GM13976 (cell line): ENCODE results near the gene DIAPH2.

ENCODE experiments used
- DNase-seq: peaks from one replicate; pipeline ENCODE4 v3.0.0; 2012; ENCODE audit warnings: low spot score
- CTCF ChIP-seq: IDR thresholded peaks from 2 replicates; pipeline ENCODE4 v1.5.1; 2012; ENCODE audit warnings: borderline replicate concordance, mild to moderate bottlenecking; ENCODE audit not compliant: insufficient read depth; ENCODE audit errors: extremely low read depth, missing control alignments, control extremely low read depth
- in situ Hi-C: fragments of 300-500 bp; cut with MboI; formaldehyde crosslinking; loops from one replicate; pipeline ENCODE4 v1.12.0; 2022; ENCODE audit warnings: low sequenced_read_pairs, mixed read lengths, inconsistent platforms; ENCODE audit not compliant: unreplicated experiment

DIAPH2 gene

GRCh38 chrX:97284531-97284930 is 599.9 kb downstream of the DIAPH2 start:
- DNase-seq, result no peak
- TF ChIP-seq CTCF, result no peak
- in situ Hi-C loops, result no loop called here

GRCh38 chrX:97290199-97290598 is 605.6 kb downstream of the DIAPH2 start:
- DNase-seq, result no peak
- in situ Hi-C loops, result no loop called here
- no peak for TF ChIP-seq CTCF

GRCh38 chrX:97294041-97294440 is 609.4 kb downstream of the DIAPH2 start:
- DNase-seq, result no peak
- in situ Hi-C loops, result no loop called here
- no peak for TF ChIP-seq CTCF

GRCh38 chrX:97295954-97296353 is 611.3 kb downstream of the DIAPH2 start:
- in situ Hi-C loops, result no loop called here
- DNase-seq, result no peak
- TF ChIP-seq CTCF, result no peak

- no peak for DNase-seq
- TF ChIP-seq CTCF, result no peak
- in situ Hi-C loops, result no loop called here
Observed at GRCh38 chrX:97306771-97307470, 622.3 kb downstream of the DIAPH2 start.

GRCh38 chrX:97308171-97308570 is 623.5 kb downstream of the DIAPH2 start:
- TF ChIP-seq CTCF, result no peak
- in situ Hi-C loops, result no loop called here

GRCh38 chrX:97309487-97310116 is 625.0 kb downstream of the DIAPH2 start:
- no peak for DNase-seq
- in situ Hi-C loops, result no loop called here
- no peak for TF ChIP-seq CTCF

More at GRCh38 chrX:97308171-97308570, 623.5 kb downstream of the DIAPH2 start:
- no peak for DNase-seq
